ENCODE measurements around the gene PHF20.

PHF20 gene

GRCh38 chr20:35729836-35730582 lies 41.8 kb upstream of the PHF20 start:
- DNase-seq (ENCODE audit: low spot score): no peak
- TF ChIP-seq CTCF (IDR thresholded peaks at IDR 0.05; ENCODE audit: borderline replicate concordance, control extremely low read depth, extremely low read depth, insufficient read depth, missing control alignments): no peak
- in situ Hi-C loops (cut with MboI; ENCODE audit: low sequenced_read_pairs, unreplicated experiment): no loop called here

GRCh38 chr20:35730583-35731468 lies 41.0 kb upstream of the PHF20 start:
- no peak for DNase-seq (ENCODE audit: low spot score)
- no peak for TF ChIP-seq CTCF (IDR thresholded peaks at IDR 0.05; ENCODE audit: borderline replicate concordance, control extremely low read depth, extremely low read depth, insufficient read depth, missing control alignments)
- in situ Hi-C loops (cut with MboI; ENCODE audit: low sequenced_read_pairs, unreplicated experiment): no loop called here

GRCh38 chr20:35731469-35731788 lies 40.4 kb upstream of the PHF20 start:
- no peak for DNase-seq (ENCODE audit: low spot score)
- in situ Hi-C loops (cut with MboI; ENCODE audit: low sequenced_read_pairs, unreplicated experiment): no loop called here
- no peak for TF ChIP-seq CTCF (IDR thresholded peaks at IDR 0.05; ENCODE audit: borderline replicate concordance, control extremely low read depth, extremely low read depth, insufficient read depth, missing control alignments)

GRCh38 chr20:35731862-35732643 lies 39.8 kb upstream of the PHF20 start:
- TF ChIP-seq CTCF (IDR thresholded peaks at IDR 0.05; ENCODE audit: borderline replicate concordance, control extremely low read depth, extremely low read depth, insufficient read depth, missing control alignments): no peak
- no peak for DNase-seq (ENCODE audit: low spot score)
- in situ Hi-C loops (cut with MboI; ENCODE audit: low sequenced_read_pairs, unreplicated experiment): no loop called here

GRCh38 chr20:35732644-35732982 lies 39.2 kb upstream of the PHF20 start:
- in situ Hi-C loops (cut with MboI; ENCODE audit: low sequenced_read_pairs, unreplicated experiment): no loop called here
- DNase-seq (ENCODE audit: low spot score): no peak
- TF ChIP-seq CTCF (IDR thresholded peaks at IDR 0.05; ENCODE audit: borderline replicate concordance, control extremely low read depth, extremely low read depth, insufficient read depth, missing control alignments): no peak

GRCh38 chr20:35734374-35734773 lies 37.4 kb upstream of the PHF20 start:
- no peak for TF ChIP-seq CTCF (IDR thresholded peaks at IDR 0.05; ENCODE audit: borderline replicate concordance, control extremely low read depth, extremely low read depth, insufficient read depth, missing control alignments)
- in situ Hi-C loops (cut with MboI; ENCODE audit: low sequenced_read_pairs, unreplicated experiment): no loop called here
- no peak for DNase-seq (ENCODE audit: low spot score)

All from GM13976 (cell line).